ENCODE results near the gene FSTL5.

FSTL5 gene

GRCh38 chr4:161919442-161920220, 244.2 kb downstream of the FSTL5 start:
- TF ChIP-seq JUND (IDR thresholded peaks at IDR 0.05; ENCODE audit: low read depth) = no peak
- DNase-seq (ENCODE audit: low read depth in 1 of 2, low spot score in 1 of 2) = no peak
- in situ Hi-C loops (cut with HindIII; ENCODE audit: low pct_unique_long_range_greater_than_20kb, low sequenced_read_pairs) = no loop called here

DNA sequence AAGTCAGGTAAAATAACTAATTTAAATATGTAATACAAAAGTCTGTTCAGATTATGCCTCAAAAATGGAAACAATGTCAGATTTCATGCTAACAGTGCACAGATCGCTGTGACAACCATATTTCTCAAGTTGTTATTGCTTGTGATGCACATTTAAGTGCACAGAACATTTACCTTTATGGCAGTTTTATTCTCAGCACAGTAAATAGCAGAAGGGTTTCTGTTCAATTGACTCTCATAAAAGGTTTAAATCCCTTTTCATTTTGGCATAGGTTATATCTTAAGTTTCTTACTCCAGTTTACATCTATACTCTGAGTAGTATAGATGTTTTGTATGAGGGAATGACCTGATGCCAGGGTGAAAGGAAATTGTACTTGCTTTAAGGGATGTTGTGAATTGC, 247.8 kb downstream of the FSTL5 start:
- TF ChIP-seq JUND (IDR thresholded peaks at IDR 0.05; ENCODE audit: low read depth) = no peak
- no peak for DNase-seq (ENCODE audit: low read depth in 1 of 2, low spot score in 1 of 2)
- in situ Hi-C loops (cut with HindIII; ENCODE audit: low pct_unique_long_range_greater_than_20kb, low sequenced_read_pairs) = no loop called here

DNA sequence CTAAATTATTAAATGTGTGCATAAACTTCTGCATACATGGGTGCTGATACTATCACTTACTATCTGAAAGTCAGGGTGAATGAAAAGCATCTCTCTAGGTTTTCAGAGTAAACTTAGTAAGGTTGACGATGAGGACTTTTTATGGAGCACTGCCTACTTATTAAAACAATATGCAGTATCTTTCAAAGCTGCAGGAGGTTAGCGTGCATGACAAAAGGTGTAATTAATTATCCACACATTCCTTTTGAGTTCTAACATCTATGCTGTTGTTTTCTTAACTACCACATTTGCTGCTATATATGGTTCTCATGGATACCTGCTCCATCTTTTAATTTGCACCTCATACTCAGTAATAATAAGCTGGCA, 256.2 kb downstream of the FSTL5 start:
- DNase-seq (ENCODE audit: low read depth in 1 of 2, low spot score in 1 of 2) = no peak
- in situ Hi-C loops (cut with HindIII; ENCODE audit: low pct_unique_long_range_greater_than_20kb, low sequenced_read_pairs) = no loop called here
- no peak for TF ChIP-seq JUND (IDR thresholded peaks at IDR 0.05; ENCODE audit: low read depth)

DNA sequence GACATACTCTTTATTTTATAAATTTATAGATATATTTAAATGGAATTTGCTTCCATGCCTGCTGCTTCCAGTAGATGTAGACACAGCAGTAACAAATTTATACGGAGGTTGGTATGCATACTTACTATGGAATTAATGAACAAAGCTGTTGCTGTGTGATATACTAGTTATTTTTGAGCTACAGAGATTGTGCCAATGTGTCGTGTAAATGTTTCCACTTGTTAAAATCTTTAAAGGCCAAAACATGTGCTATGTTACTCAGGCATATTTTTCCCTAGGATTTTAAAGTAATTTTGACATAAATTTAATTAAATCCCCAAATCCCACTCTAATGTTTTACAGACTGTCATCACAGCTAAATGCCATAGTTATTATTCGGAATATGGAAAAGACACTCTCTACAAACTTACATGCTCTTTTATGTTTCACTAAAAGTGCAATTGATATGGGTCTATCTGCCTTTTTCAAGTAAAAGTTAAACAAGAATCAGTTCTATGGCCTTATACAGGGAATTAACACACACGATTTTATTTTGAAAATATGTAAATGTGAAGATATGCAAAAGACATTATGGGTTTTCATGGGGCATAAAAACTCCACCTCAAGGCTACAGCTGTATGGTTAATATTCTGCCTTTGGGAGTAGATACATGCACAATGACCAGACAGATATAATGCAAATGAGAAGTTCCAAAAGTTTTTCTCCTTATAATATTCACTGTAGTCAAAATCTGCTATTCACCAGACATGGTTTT, 256.8 kb downstream of the FSTL5 start:
- no peak for TF ChIP-seq JUND (IDR thresholded peaks at IDR 0.05; ENCODE audit: low read depth)
- no peak for DNase-seq (ENCODE audit: low read depth in 1 of 2, low spot score in 1 of 2)
- in situ Hi-C loops (cut with HindIII; ENCODE audit: low pct_unique_long_range_greater_than_20kb, low sequenced_read_pairs) = no loop called here

DNA sequence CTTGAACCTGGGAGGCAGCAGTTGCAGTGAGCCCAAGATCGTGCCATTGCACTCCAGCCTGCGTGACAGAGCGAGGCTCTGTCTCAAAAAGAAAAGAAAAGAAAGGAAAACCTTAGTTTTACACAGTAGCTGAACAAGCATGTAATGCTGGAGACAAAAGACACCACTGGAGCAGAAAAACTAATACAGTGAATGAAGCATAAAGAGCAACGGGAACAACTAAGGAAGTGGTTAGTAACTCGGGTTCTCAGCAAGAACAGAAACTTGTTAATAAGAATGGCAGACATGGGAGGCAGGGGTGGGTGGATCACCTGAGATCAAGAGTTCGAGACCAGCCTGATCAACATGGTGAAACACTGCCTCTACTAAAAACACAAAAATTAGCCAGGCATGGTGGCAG, 263.7 kb downstream of the FSTL5 start:
- in situ Hi-C loops (cut with HindIII; ENCODE audit: low pct_unique_long_range_greater_than_20kb, low sequenced_read_pairs) = no loop called here
- no peak for TF ChIP-seq JUND (IDR thresholded peaks at IDR 0.05; ENCODE audit: low read depth)
- DNase-seq (ENCODE audit: low read depth in 1 of 2, low spot score in 1 of 2) = no peak

DNA sequence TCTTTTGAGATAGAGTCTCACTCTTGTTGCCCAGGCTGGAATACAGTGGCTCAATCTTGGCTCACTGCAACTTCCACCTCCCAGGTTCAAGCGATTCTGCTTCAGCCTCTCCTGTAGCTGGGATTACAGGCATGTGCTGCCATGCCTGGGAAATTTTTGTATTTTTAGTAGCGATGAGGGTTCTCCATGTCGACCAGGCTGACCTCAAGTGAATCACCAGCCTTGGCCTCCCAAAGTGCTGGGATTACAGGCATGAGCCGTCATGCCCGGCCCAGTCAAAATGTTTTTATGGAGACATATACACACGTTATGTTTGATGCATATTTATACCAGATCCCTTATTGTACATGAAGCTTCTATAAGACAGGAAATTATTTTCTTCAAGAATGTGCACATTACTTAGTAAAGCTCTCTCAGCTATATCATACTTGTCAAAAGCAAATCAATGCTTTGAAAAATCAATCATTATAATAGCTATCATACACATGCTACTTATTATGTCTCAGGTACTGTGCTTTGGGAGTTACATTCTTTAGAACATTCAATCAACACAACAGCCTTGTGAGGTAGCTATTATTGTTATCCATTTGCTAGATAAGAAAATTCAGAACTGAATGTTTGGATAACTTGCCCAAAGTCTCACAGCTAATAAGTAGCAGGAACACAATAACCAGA, 269.2 kb downstream of the FSTL5 start:
- no peak for TF ChIP-seq JUND (IDR thresholded peaks at IDR 0.05; ENCODE audit: low read depth)
- no peak for DNase-seq (ENCODE audit: low read depth in 1 of 2, low spot score in 1 of 2)
- in situ Hi-C loops (cut with HindIII; ENCODE audit: low pct_unique_long_range_greater_than_20kb, low sequenced_read_pairs) = no loop called here

- no peak for DNase-seq (ENCODE audit: low read depth in 1 of 2, low spot score in 1 of 2)
- no peak for TF ChIP-seq JUND (IDR thresholded peaks at IDR 0.05; ENCODE audit: low read depth)
- in situ Hi-C loops (cut with HindIII; ENCODE audit: low pct_unique_long_range_greater_than_20kb, low sequenced_read_pairs) = no loop called here
These were observed 269.8 kb downstream of the FSTL5 start for GRCh38 chr4:161894014-161894413.

DNA sequence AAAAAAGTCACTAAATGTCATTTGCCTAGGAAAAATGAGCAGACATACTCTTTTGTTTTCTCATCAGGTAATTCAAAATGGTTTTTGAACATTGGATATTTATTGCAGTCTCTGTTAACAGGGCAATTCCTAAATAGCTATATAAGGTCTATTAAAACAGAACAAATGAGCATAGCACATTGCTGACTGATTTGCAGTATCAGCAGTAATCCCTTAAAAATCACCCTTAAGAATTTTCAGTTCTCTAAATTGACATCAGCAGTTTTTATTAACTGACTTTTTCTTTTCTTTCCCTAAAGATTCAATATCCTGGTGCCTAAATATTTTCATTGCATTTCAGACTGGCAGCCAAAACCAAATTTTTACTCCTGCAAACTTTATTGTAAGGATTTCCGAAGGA, 270.2 kb downstream of the FSTL5 start:
- DNase-seq (ENCODE audit: low read depth in 1 of 2, low spot score in 1 of 2) = no peak
- no peak for TF ChIP-seq JUND (IDR thresholded peaks at IDR 0.05; ENCODE audit: low read depth)
- in situ Hi-C loops (cut with HindIII; ENCODE audit: low pct_unique_long_range_greater_than_20kb, low sequenced_read_pairs) = no loop called here

DNA sequence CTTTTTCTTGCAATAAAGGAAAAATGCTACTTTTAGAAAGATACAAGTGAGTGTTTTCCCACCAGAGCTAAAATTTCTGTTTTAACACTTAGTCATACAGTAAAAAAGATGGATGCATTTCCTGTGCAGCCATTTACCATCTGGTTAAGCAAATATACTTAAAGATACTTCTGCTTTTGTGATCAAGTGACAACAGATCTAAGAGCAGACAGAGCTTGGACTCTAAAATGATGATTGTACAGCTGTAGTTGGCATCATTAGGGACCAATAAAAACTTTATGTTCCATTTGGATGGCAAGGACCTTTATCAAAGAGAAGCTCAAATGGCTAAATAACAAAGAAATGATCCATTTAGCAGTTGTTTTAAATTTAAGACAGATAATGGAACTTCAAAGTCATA, 270.8 kb downstream of the FSTL5 start:
- no peak for TF ChIP-seq JUND (IDR thresholded peaks at IDR 0.05; ENCODE audit: low read depth)
- in situ Hi-C loops (cut with HindIII; ENCODE audit: low pct_unique_long_range_greater_than_20kb, low sequenced_read_pairs) = no loop called here
- DNase-seq (ENCODE audit: low read depth in 1 of 2, low spot score in 1 of 2) = no peak

DNA sequence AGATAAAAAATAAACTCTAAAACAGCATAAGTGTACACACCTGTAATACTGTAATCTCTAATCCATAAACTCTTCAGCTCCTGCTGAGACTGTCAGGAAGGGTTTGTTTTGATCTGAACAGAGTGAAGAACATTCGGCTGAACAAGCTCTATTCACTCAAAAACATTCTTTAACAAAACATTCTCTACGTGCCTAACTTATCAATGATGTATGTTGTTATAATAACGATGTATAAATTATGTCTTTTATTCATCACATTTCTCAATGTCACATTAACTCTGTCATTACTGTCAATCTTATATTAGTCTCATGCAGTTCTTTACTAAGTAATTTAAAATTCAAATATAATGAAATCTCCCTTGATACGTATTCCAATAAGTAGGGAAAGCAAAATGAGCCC, 280.6 kb downstream of the FSTL5 start:
- no peak for DNase-seq (ENCODE audit: low read depth in 1 of 2, low spot score in 1 of 2)
- TF ChIP-seq JUND (IDR thresholded peaks at IDR 0.05; ENCODE audit: low read depth) = no peak
- in situ Hi-C loops (cut with HindIII; ENCODE audit: low pct_unique_long_range_greater_than_20kb, low sequenced_read_pairs) = no loop called here

DNA sequence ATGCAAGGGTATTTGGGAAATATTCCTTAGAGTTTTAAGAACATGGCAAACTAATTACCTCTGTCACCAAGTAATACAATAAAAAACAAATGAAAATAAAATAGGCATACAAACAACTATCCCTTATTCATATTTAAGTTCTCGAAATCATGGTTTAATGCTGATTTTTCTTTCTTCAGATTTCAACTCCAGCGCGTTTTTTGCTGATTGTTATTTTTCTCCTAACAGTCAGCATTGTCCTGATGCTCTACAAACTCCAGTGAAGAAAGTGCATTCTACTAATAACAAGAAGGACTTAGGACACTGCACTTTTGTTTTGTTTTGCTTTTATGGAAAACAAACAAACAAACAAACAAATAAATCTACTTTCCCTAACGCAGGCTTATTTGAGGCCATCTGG, 282.4 kb downstream of the FSTL5 start:
- in situ Hi-C loops (cut with HindIII; ENCODE audit: low pct_unique_long_range_greater_than_20kb, low sequenced_read_pairs) = no loop called here
- no peak for DNase-seq (ENCODE audit: low read depth in 1 of 2, low spot score in 1 of 2)
- no peak for TF ChIP-seq JUND (IDR thresholded peaks at IDR 0.05; ENCODE audit: low read depth)

DNA sequence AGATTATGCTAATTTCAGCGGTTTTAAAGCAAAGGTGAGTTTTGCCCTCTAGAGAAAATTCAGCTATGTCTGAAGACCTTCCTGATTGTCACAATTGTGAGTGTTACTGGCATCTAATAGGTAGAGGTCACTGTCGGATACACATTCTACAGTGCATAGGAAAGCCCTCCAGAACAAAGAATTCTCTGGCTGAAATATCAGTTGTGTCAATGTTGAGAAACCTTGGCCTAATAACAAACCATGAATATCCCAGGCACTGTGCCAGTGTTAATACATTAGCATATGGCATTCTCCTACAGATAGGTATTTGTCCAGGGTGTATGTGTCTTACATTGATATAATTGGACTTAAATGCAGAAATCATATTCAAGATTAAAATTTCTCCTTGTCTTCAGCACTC, 294.3 kb downstream of the FSTL5 start:
- TF ChIP-seq JUND (IDR thresholded peaks at IDR 0.05; ENCODE audit: low read depth) = no peak
- DNase-seq (ENCODE audit: low read depth in 1 of 2, low spot score in 1 of 2) = no peak
- in situ Hi-C loops (cut with HindIII; ENCODE audit: low pct_unique_long_range_greater_than_20kb, low sequenced_read_pairs) = no loop called here

DNA sequence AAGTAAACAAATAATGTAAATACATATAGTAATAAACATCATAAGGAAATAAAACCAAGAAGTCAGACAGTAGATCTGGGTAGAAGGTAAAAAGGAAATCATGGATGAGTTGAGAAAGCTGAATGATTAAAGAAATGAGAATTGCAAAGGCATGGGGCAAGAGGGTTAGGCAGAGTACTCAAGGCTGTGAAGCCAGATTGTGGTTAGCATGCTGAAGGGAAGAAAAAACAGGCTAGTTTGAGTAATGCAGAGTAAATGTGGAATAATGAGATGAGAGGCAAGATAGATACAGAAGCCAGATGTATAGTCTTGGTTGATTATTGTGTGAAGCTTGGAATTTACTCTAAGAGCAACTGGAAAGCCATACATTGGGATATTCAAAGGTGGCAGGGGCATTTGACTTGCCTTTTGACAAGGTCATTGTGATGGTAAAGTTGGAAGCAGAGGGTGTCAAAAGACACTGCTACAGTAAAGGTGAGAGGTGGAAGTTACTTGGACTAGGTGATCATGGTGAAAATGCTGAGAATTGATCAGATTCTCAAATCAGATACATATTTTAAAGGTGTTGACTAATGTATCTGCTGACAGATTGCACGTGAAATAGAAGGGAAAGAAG, 307.0 kb downstream of the FSTL5 start:
- DNase-seq (ENCODE audit: low read depth in 1 of 2, low spot score in 1 of 2) = no peak
- in situ Hi-C loops (cut with HindIII; ENCODE audit: low pct_unique_long_range_greater_than_20kb, low sequenced_read_pairs) = no loop called here
- no peak for TF ChIP-seq JUND (IDR thresholded peaks at IDR 0.05; ENCODE audit: low read depth)

Data from T47D (cell line).